T47D (cell line): ENCODE measurements around the gene DHRS9.

Source experiments
- DNase-seq, 2 experiments: peaks; one replicate each; pipeline versions ENCODE4 v3.0.0 to v3.0.0-alpha.2; 2011 to 2012; ENCODE audit warnings: low read depth in 1 of 2, low spot score in 1 of 2
- JUND ChIP-seq: IDR thresholded peaks from 2 replicates; pipeline ENCODE4 v1.6.1; 2012; ENCODE audit warnings: low read depth
- in situ Hi-C: cut with HindIII; loops from 2 replicates; pipeline ENCODE4 v1.10.0; 2016; ENCODE audit warnings: low sequenced_read_pairs, low pct_unique_long_range_greater_than_20kb

DHRS9 gene

GRCh38 chr2:169108099-169108884 lies 38.9 kb downstream of the DHRS9 start:
- in situ Hi-C loops, result no loop called here
- TF ChIP-seq JUND, result no peak
- DNase-seq, result no peak

- in situ Hi-C loops, result no loop called here
- DNase-seq, result peak; percentile 23 to 79
- no peak for TF ChIP-seq JUND
Observed at GRCh38 chr2:169109502-169110409, 40.4 kb downstream of the DHRS9 start.

GRCh38 chr2:169110419-169110818 lies 41.1 kb downstream of the DHRS9 start:
- no peak for TF ChIP-seq JUND
- in situ Hi-C loops, result no loop called here
- DNase-seq, result no peak

- no peak for DNase-seq
- in situ Hi-C loops, result no loop called here
- TF ChIP-seq JUND, result no peak
Observed at GRCh38 chr2:169110916-169111315, 41.6 kb downstream of the DHRS9 start.

- TF ChIP-seq JUND, result no peak
- DNase-seq, result no peak
- in situ Hi-C loops, result no loop called here
Observed at GRCh38 chr2:169112841-169113240, 43.5 kb downstream of the DHRS9 start.

GRCh38 chr2:169114056-169114455 lies 44.7 kb downstream of the DHRS9 start:
- in situ Hi-C loops, result no loop called here
- no peak for DNase-seq
- no peak for TF ChIP-seq JUND

GRCh38 chr2:169116327-169116726 lies 47.0 kb downstream of the DHRS9 start:
- DNase-seq, result no peak
- in situ Hi-C loops, result no loop called here
- TF ChIP-seq JUND, result no peak

GRCh38 chr2:169116993-169117392 lies 47.6 kb downstream of the DHRS9 start:
- no peak for DNase-seq
- no peak for TF ChIP-seq JUND
- in situ Hi-C loops, result no loop called here

GRCh38 chr2:169118060-169118459 lies 48.7 kb downstream of the DHRS9 start:
- in situ Hi-C loops, result no loop called here
- no peak for DNase-seq
- no peak for TF ChIP-seq JUND

- in situ Hi-C loops, result no loop called here
- peak in 1 of 2 experiments; percentile 37 for DNase-seq
- no peak for TF ChIP-seq JUND
Observed at GRCh38 chr2:169119123-169119760, 49.9 kb downstream of the DHRS9 start.

GRCh38 chr2:169119851-169120250 lies 50.5 kb downstream of the DHRS9 start:
- no peak for DNase-seq
- in situ Hi-C loops, result no loop called here
- TF ChIP-seq JUND, result no peak

- DNase-seq, result no peak
Observed at GRCh38 chr2:169129703-169130243, 60.4 kb downstream of the DHRS9 start.

More at GRCh38 chr2:169129703-169130243, 60.4 kb downstream of the DHRS9 start:
- TF ChIP-seq JUND, result no peak
- in situ Hi-C loops, result no loop called here
